K562 (cell line): ENCODE results near the gene HTR4. TPM values are rescaled to one million over a fixed set of nuclear protein-coding genes. Genes with fewer than 3 reads are reported as not detected.

ENCODE experiments used
- ATAC-seq: fragments of 200-7000 bp; cut with Tn5 transposase; 3 replicates; pipeline ENCODE4 v1.9.1; 2020; ENCODE audit warnings: moderate library complexity
- BruUV-seq: library from RNA; stranded (reverse); fragments of 400-500 nt; replicated peaks from 2 replicates; lab custom pipeline; 2021; lab: Mats Ljungman, UMichigan
- CTCF ChIA-PET: fragments of 300-600 bp; formaldehyde crosslinking; extraction: SDS; loops from one replicate; lab custom pipeline; 2021; ENCODE audit warnings: low intra/inter-chr PET ratio; lab: Yijun Ruan, JAX
- POLR2A ChIA-PET: fragments of 300-600, 350-650 bp; sonication (Branson Sonifier 250); formaldehyde crosslinking; extraction: SDS; loops from one replicate; lab custom pipeline; 2021; ENCODE audit warnings: antibody characterized with exemption, inconsistent platforms; lab: Yijun Ruan, JAX
- DNase-seq, 4 experiments: peaks; one replicate each; pipeline versions ENCODE4 v3.0.0 to v3.0.0-alpha.2; 2011 to 2018; ENCODE audit warnings: low spot score in 3 of 4, mixed read lengths in 3 of 4; ENCODE audit errors: extremely low read depth in 1 of 4
- FAIRE-seq: peaks from 2 replicates; lab custom pipeline; 2011; peaks lifted over from hg19 to GRCh38; lab: Jason Lieb, UNC
- H2AFZ ChIP-seq: 2 replicates; pipeline ENCODE4 v1.6.0; 2011; ENCODE audit warnings: low read depth, low read length, control low read depth, inconsistent platforms
- H3K27ac ChIP-seq: fragments of 200-600 bp; 3 replicates; pipeline ENCODE4 v1.8.0; 2011; ENCODE audit warnings: low read depth, mild to moderate bottlenecking, control low read depth, inconsistent platforms, low read length, moderate library complexity, mixed read lengths; ENCODE audit errors: extremely low read depth
- H3K27me3 ChIP-seq, 2 experiments: fragments of 300-600 bp in 1 of 2; 2 replicates in 1 of 2; 3 replicates in 1 of 2; pipeline versions ENCODE4 v1.6.0 to v1.8.0; 2011; ENCODE audit warnings: inconsistent platforms in 2 of 2, low read length in 2 of 2, mild to moderate bottlenecking in 1 of 2, mixed read lengths in 1 of 2, moderate library complexity in 1 of 2; ENCODE audit not compliant: control insufficient read depth in 2 of 2, insufficient read depth in 2 of 2
- H3K36me3 ChIP-seq: fragments of 300-600 bp; 3 replicates; pipeline ENCODE4 v1.8.0; 2011; ENCODE audit warnings: mild to moderate bottlenecking, low read length, inconsistent platforms; ENCODE audit not compliant: control insufficient read depth, insufficient read depth
- H3K4me1 ChIP-seq, 2 experiments: fragments of 200-600 bp in 1 of 2; replicated peaks in 1 of 2; 2 replicates in 1 of 2; 3 replicates in 1 of 2; pipeline versions ENCODE4 v1.5.1 to v1.8.0; 2011; ENCODE audit warnings: inconsistent platforms in 2 of 2, low read length in 2 of 2, mild to moderate bottlenecking in 1 of 2, mixed read lengths in 1 of 2, moderate library complexity in 1 of 2; ENCODE audit not compliant: control insufficient read depth in 2 of 2, insufficient read depth in 2 of 2
- H3K4me2 ChIP-seq: 2 replicates; pipeline ENCODE4 v1.6.1; 2011; ENCODE audit warnings: low read length, control low read depth, inconsistent platforms, mixed read lengths; ENCODE audit not compliant: insufficient read depth
- H3K4me3 ChIP-seq: fragments of 200-600 bp; sonication (generic), shearing (Covaris generic); 2 replicates; pipeline ENCODE4 v1.5.1; 2016; ENCODE audit warnings: control low read depth, inconsistent platforms
- H3K79me2 ChIP-seq: fragments of 200-600 bp; 3 replicates; pipeline ENCODE4 v1.8.0; 2011; ENCODE audit warnings: low read length, inconsistent platforms; ENCODE audit not compliant: control insufficient read depth, insufficient read depth
- H3K9ac ChIP-seq, 2 experiments: 2 replicates each; pipeline versions ENCODE4 v1.6.0 to v1.6.1; 2011; ENCODE audit warnings: low read depth in 2 of 2, low read length in 2 of 2, control low read depth in 1 of 2, inconsistent platforms in 1 of 2, mild to moderate bottlenecking in 1 of 2, mixed read lengths in 1 of 2; ENCODE audit not compliant: insufficient read depth in 1 of 2
- H3K9me1 ChIP-seq: one replicate; pipeline ENCODE4 v1.6.0; 2011; ENCODE audit warnings: inconsistent platforms, mild to moderate bottlenecking, low read length, moderate library complexity; ENCODE audit not compliant: control insufficient read depth, insufficient read depth
- H3K9me3 ChIP-seq: replicated peaks from 2 replicates; pipeline ENCODE4 v1.5.1; 2011; ENCODE audit warnings: low read depth, low read length, inconsistent platforms; ENCODE audit not compliant: control insufficient read depth, insufficient read depth
- H4K20me1 ChIP-seq: replicated peaks from 2 replicates; pipeline ENCODE4 v1.6.1; 2011; ENCODE audit warnings: low read length, inconsistent platforms, mixed read lengths; ENCODE audit not compliant: control insufficient read depth, insufficient read depth
- BRF1 ChIP-seq: IDR thresholded peaks from 3 replicates; pipeline ENCODE4 v1.6.1; 2011; ENCODE audit warnings: borderline replicate concordance, mild to moderate bottlenecking; ENCODE audit not compliant: insufficient read length; ENCODE audit errors: extremely low read depth
- CBFB ChIP-seq: sonication (generic); formaldehyde crosslinking; IDR thresholded peaks from 2 replicates; pipeline ENCODE4 v1.4.0; 2020; ENCODE audit warnings: mild to moderate bottlenecking, missing genetic modification reagents
- CEBPB ChIP-seq: fragments of 450-650 bp; IDR thresholded peaks from 2 replicates; pipeline ENCODE4 v1.6.1; 2016; ENCODE audit warnings: missing genetic modification characterization, missing compliant biosample characterization
- CXXC5 ChIP-seq: fragments of 250-450 bp; sonication (Bioruptor Pico); IDR thresholded peaks from 2 replicates; pipeline ENCODE4 v1.8.0; 2022; ENCODE audit warnings: inconsistent platforms, mild to moderate bottlenecking, moderate library complexity
- GATAD2B ChIP-seq: fragments of 450-650 bp; IDR thresholded peaks from 2 replicates; pipeline ENCODE4 v1.6.1; 2017; ENCODE audit warnings: mild to moderate bottlenecking, borderline replicate concordance
- NCOR1 ChIP-seq: fragments of 450-650 bp; IDR thresholded peaks from 2 replicates; pipeline ENCODE4 v1.6.1; 2016; ENCODE audit warnings: mild to moderate bottlenecking, moderate library complexity
- PCBP2 ChIP-seq: fragments of 200-400 bp; formaldehyde crosslinking; IDR thresholded peaks from 2 replicates; pipeline ENCODE4 v1.6.1; 2018; ENCODE audit warnings: low read length, low read depth, mild to moderate bottlenecking, moderate library complexity; ENCODE audit not compliant: poor library complexity, severe bottlenecking
- PTRF ChIP-seq: fragments of 450-650 bp; IDR thresholded peaks from 2 replicates; pipeline ENCODE4 v1.6.1; 2016; ENCODE audit warnings: mild to moderate bottlenecking, missing genetic modification characterization, missing compliant biosample characterization
- SP1 ChIP-seq: sonication (generic); formaldehyde crosslinking; IDR thresholded peaks from 2 replicates; pipeline ENCODE4 v1.8.1; 2022; ENCODE audit warnings: mild to moderate bottlenecking, missing genetic modification reagents
- TCF7L2 ChIP-seq: fragments of 150-350 bp; IDR thresholded peaks from 2 replicates; pipeline ENCODE4 v1.6.1; 2016; ENCODE audit warnings: low read depth, mild to moderate bottlenecking, low read length, moderate library complexity
- ZNF445 ChIP-seq: fragments of 250-450 bp; sonication (Bioruptor Pico); IDR thresholded peaks from 2 replicates; pipeline ENCODE4 v1.4.0; 2020; ENCODE audit warnings: low read depth, mild to moderate bottlenecking, moderate library complexity
- ZNF785 ChIP-seq: fragments of 250-450 bp; sonication (Bioruptor Pico); IDR thresholded peaks from 2 replicates; pipeline ENCODE4 v1.4.0; 2020; ENCODE audit warnings: mild to moderate bottlenecking
- WGBS: fragments of 100-300 bp; shearing (Covaris generic); methylation state at CpG from one replicate; pipeline ENCODE4 v1.1.6; 2016; ENCODE audit warnings: low coverage, mixed read lengths; ENCODE audit not compliant: insufficient coverage; ENCODE audit errors: missing lambda C conversion rate; 5-methylcytosine and 5-hydroxymethylcytosine counted together
- in situ Hi-C: fragments of 300-500 bp; cut with MboI; formaldehyde crosslinking; loops from 4 replicates; pipeline ENCODE4 v1.15.0; 2018; ENCODE audit warnings: inconsistent platforms, mixed read lengths
- intact Hi-C: fragments of 100-400 bp; cut with micrococcal nuclease; formaldehyde crosslinking; loops from 2 replicates; pipeline ENCODE4 v1.14.2; 2022
- polyA plus RNA-seq, 8 experiments: library from polyadenylated mRNA; depleted of rRNA in 4 of 8; stranded (reverse) in 5 of 8; unstranded in 3 of 8; fragments of >200 nt; fragmentation: Nextera tagmentation in 2 of 8; fragmentation: Illumina TruSeq in 1 of 8; extraction: Ambion mirVana in 2 of 8; extraction: Trizol in 1 of 8; gene quantifications; 2 replicates each; pipeline versions ENCODE4 v1.2.1 to v1.2.3, GENCODE V29; 2011 to 2014; ENCODE audit warnings: inconsistent platforms in 1 of 8, missing spikeins in 1 of 8
- total RNA-seq, 7 experiments: library from RNA; depleted of rRNA in 6 of 7; stranded (reverse); fragments of >200 nt in 6 of 7; fragmentation: Illumina TruSeq in 2 of 7; extraction: Trizol in 2 of 7; gene quantifications; 2 replicates each; pipeline versions ENCODE4 v1.2.1 to v1.2.3, GENCODE V29; 2011 to 2021; ENCODE audit warnings: low replicate concordance in 1 of 7
- TF ChIP-seq, protein P1 (sequence below): fragments of 450-650 bp; formaldehyde crosslinking; IDR thresholded peaks from 2 replicates; pipeline ENCODE4 v1.4.0; 2020; ENCODE audit warnings: mild to moderate bottlenecking, moderate library complexity
- TF ChIP-seq, protein P2 (sequence below): fragments of 250-450 bp; sonication (Bioruptor Pico); IDR thresholded peaks from 2 replicates; pipeline ENCODE4 v1.4.0; 2020; ENCODE audit warnings: mild to moderate bottlenecking, moderate library complexity
- TF ChIP-seq, protein P3 (sequence below): sonication (generic); formaldehyde crosslinking; IDR thresholded peaks from 2 replicates; pipeline ENCODE4 v1.8.1; 2023; ENCODE audit warnings: missing genetic modification reagents, mild to moderate bottlenecking, borderline replicate concordance

The HTR4 gene
- total and polyA plus RNA-seq, 9 of the 15 experiments (the other 6 are each of a cell fraction or from before 2014, with no cell fraction given), result 0.13 TPM; not detected in 8

DNA sequence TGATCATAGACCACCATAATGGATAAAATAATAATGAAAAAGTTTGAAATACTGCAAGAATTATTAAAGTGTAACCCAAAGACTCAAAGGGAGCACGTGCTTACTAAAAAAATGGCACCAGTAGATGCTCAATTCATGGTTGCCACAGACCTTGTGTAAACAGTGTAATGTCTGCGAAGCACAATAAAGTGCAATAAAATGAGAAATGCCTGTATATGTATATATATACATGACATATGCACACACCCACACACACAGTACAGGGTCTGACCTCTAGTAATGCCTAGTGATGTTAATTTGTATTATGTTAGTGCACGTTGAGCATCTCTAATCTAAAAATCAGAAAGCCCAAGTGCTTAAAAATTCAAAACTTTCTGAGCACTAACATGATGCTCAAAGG, 218.3 kb downstream of the HTR4 start (continued):
- TF ChIP-seq PCBP2 (no peak), ZNF785 (no peak)

DNA sequence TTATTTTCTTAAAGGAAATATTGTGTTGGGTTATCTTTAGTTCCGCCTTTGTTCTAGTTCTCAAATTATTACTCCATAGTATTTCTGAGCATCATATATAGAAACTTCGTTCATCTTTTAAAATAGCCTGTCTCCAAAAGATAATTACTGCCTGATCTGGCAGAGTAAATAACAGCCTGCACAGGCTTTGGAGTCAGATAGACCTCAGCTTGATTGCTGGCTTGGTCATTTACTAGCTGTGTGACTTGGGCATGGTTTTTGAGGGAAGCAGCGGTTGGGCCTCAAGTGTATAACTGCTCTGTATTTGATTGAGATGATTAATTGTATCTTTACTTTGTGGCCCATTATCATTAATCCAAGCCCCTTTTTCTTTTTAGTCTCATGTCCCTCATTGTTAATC, 220.5 kb downstream of the HTR4 start:
- ATAC-seq (no peak), FAIRE-seq (no peak), DNase-seq (no peak)
- Histone ChIP-seq H3K4me1 (no peaks in the 10 kb centered on the region), H3K4me3 (no peak overlapping the region), H3K36me3 (peaks cover 26% of the 10 kb centered on the region; the same call in 2 of the 3 replicates), H3K9ac (no peak overlapping the region), H3K27ac (no peak overlapping the region), H2AFZ (no peak overlapping the region), H3K9me1 (no peaks in the 10 kb centered on the region), H3K9me3 (no peaks in the 10 kb centered on the region), H3K4me2 (no peak overlapping the region), H3K79me2 (no peaks in the 10 kb centered on the region), H3K27me3 (no peaks in the 10 kb centered on the region), H4K20me1 (no peaks in the 10 kb centered on the region)
- in situ Hi-C loops, result loop anchor here (25.0 kb wide), 2 partner anchors 603 to 828 kb away; partner anchors contain the start of gene AFAP1L1
- WGBS, result 96% methylated on average over 3 of the region's 3 CpGs
- POLR2A ChIA-PET, result no interaction called here
- CTCF ChIA-PET, result no interaction called here
- intact Hi-C loops, result no loop called here
- no TSS peak for BruUV-seq
- TF ChIP-seq NCOR1 (no peak), SP1 (CRISPR knock-in tag) (no peak), CBFB (CRISPR knock-in tag) (no peak), ZNF445 (CRISPR knock-in tag) (no peak), GATAD2B (no peak), CEBPB (no peak), CXXC5 (CRISPR knock-in tag) (no peak), TCF7L2 (no peak), PTRF (tag) (no peak), BRF1 (no peak)
- TF ChIP-seq, protein P1, sequence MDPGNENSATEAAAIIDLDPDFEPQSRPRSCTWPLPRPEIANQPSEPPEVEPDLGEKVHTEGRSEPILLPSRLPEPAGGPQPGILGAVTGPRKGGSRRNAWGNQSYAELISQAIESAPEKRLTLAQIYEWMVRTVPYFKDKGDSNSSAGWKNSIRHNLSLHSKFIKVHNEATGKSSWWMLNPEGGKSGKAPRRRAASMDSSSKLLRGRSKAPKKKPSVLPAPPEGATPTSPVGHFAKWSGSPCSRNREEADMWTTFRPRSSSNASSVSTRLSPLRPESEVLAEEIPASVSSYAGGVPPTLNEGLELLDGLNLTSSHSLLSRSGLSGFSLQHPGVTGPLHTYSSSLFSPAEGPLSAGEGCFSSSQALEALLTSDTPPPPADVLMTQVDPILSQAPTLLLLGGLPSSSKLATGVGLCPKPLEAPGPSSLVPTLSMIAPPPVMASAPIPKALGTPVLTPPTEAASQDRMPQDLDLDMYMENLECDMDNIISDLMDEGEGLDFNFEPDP (CRISPR knock-in tag), result no peak
- TF ChIP-seq, protein P2, sequence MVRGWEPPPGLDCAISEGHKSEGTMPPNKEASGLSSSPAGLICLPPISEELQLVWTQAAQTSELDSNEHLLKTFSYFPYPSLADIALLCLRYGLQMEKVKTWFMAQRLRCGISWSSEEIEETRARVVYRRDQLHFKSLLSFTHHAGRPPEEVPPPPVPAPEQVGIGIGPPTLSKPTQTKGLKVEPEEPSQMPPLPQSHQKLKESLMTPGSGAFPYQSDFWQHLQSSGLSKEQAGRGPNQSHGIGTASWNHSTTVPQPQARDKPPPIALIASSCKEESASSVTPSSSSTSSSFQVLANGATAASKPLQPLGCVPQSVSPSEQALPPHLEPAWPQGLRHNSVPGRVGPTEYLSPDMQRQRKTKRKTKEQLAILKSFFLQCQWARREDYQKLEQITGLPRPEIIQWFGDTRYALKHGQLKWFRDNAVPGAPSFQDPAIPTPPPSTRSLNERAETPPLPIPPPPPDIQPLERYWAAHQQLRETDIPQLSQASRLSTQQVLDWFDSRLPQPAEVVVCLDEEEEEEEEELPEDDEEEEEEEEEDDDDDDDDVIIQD (CRISPR knock-in tag), result no peak
- TF ChIP-seq, protein P3, sequence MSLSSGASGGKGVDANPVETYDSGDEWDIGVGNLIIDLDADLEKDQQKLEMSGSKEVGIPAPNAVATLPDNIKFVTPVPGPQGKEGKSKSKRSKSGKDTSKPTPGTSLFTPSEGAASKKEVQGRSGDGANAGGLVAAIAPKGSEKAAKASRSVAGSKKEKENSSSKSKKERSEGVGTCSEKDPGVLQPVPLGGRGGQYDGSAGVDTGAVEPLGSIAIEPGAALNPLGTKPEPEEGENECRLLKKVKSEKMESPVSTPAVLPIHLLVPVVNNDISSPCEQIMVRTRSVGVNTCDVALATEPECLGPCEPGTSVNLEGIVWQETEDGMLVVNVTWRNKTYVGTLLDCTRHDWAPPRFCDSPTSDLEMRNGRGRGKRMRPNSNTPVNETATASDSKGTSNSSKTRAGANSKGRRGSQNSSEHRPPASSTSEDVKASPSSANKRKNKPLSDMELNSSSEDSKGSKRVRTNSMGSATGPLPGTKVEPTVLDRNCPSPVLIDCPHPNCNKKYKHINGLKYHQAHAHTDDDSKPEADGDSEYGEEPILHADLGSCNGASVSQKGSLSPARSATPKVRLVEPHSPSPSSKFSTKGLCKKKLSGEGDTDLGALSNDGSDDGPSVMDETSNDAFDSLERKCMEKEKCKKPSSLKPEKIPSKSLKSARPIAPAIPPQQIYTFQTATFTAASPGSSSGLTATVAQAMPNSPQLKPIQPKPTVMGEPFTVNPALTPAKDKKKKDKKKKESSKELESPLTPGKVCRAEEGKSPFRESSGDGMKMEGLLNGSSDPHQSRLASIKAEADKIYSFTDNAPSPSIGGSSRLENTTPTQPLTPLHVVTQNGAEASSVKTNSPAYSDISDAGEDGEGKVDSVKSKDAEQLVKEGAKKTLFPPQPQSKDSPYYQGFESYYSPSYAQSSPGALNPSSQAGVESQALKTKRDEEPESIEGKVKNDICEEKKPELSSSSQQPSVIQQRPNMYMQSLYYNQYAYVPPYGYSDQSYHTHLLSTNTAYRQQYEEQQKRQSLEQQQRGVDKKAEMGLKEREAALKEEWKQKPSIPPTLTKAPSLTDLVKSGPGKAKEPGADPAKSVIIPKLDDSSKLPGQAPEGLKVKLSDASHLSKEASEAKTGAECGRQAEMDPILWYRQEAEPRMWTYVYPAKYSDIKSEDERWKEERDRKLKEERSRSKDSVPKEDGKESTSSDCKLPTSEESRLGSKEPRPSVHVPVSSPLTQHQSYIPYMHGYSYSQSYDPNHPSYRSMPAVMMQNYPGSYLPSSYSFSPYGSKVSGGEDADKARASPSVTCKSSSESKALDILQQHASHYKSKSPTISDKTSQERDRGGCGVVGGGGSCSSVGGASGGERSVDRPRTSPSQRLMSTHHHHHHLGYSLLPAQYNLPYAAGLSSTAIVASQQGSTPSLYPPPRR (CRISPR knock-in tag), result no peak
